ENCODE results near the gene ZMAT5. TPM values are rescaled to one million over a fixed set of nuclear protein-coding genes. Genes with fewer than 3 reads are reported as not detected.

The ZMAT5 gene
- total and polyA plus RNA-seq, 10 of the 15 experiments (the other 5 are each of a cell fraction or from before 2014, with no cell fraction given) = 2.3 to 43.0 (median 21.9) TPM

DNA sequence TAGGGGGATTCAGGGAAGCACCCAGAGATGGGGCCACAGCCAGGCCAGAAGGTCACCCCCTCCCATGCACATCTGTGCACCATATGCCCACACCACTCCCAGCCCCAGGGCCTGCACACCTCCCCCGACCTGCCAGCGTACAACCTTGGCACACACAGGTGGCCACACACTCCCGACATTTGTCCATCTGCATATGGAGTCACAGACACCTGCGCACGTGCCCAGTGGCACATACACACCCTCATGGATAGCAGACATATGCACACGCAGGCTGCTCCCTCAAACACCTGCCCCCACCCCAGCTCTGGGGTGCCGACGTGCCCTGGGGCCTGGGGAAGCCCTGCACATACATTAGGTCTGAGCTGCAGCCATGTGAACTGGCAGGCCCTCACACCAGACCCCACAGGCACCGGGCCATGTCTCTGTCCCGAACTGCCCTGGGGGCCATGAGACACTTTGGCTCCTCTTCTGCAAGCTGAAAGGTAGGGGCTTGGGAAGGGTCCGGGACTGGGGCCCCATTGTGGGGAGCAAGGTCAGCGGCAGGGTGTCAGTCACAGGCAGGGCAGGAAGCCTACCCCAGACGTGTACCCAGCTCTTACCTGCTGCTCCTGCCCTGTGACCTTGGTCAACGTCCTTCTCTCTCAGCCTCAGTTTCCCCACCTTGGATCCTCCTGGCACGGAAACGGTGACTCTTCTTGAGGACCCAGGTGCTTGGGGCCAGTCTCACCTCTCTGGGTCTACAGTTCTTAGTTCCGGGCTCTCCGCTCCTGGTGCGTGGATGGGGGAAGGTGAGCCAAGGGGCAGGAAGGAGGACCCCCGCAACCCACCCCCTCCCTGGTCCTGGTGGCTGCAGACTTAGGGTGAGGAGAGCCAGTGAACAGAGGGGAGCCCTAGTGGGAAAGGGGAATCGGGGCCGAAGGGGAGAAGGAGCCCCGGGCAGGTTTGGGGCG, 47.6 kb downstream of the ZMAT5 start:
- intact Hi-C loops (cut with micrococcal nuclease; ENCODE audit: unreplicated experiment) (no loop called here), in situ Hi-C loops (cut with MboI) (no loop called here)
- Histone ChIP-seq H3K4me1 (ENCODE audit: control insufficient read depth, insufficient read depth, low read length) (no peaks in the 10 kb centered on the region), H3K27me3 (replicated peaks in 1 of 2; ENCODE audit: control insufficient read depth in 2 of 2, insufficient read depth in 2 of 2, low read length in 1 of 2) (peaks cover 3 to 6% of the 10 kb centered on the region in 2 experiments; a peak in 2 of 4 replicates), H3K36me3 (ENCODE audit: control insufficient read depth in 2 of 2, insufficient read depth in 2 of 2, low read length in 1 of 2) (no peaks in the 10 kb centered on the region), H3K9ac (ENCODE audit: control insufficient read depth, insufficient read depth, low read length) (no peak overlapping the region), H3K27ac (ENCODE audit: control insufficient read depth, insufficient read depth) (no peak overlapping the region), H2AFZ (ENCODE audit: control insufficient read depth, low read depth, low read length) (no peak overlapping the region), H3K79me2 (ENCODE audit: control insufficient read depth, insufficient read depth, low read length) (no peaks in the 10 kb centered on the region), H3K4me3 (no peak overlapping the region), H4K20me1 (ENCODE audit: control insufficient read depth, insufficient read depth) (no peaks in the 10 kb centered on the region), H3K9me3 (replicated peaks; ENCODE audit: control insufficient read depth, insufficient read depth, low read length) (no peaks in the 10 kb centered on the region), H3K4me2 (ENCODE audit: control insufficient read depth, insufficient read depth) (no peak overlapping the region)
- no peak for FAIRE-seq
- no TSS peak for BruUV-seq (replicated peaks)
- WGBS (ENCODE audit: insufficient coverage, insufficient replicate concordance, low lambda C conversion rate, missing lambda C conversion rate) = 49% methylated on average over 20 of the region's 24 CpGs
- TF ChIP-seq NR2F1 (conservative IDR thresholded peaks at IDR 0.05) = no peak
- no peak for ATAC-seq
- ChIA-PET POLR2A (no interaction called here), RAD21 (ENCODE audit: unreplicated experiment) (no interaction called here), SMC1A (ENCODE audit: uncharacterized antibody, unreplicated experiment) (no interaction called here), CTCF (no interaction called here)
- no peak for DNase-seq (ENCODE audit: low read depth, low spot score)

DNA sequence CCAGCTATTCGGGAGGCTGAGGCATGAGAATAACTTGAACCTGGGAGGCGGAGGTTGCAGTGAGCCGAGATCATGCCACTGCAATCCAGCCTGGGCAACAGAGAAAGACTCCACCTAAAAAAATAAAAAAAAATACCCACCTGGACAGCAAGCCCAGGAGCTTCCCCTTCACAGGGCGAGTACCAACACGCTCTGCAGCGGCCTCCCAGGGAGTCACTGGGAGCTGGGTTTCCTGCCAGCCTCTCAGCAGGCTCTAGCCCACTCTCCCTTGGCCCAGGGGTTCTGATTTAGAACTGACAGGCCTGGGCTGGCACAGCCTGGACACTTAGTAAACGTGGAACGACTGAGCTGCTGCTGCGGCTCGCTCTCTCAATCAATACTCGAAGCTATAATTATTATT, 49.0 kb downstream of the ZMAT5 start:
- H3K9ac ChIP-seq (ENCODE audit: control insufficient read depth, insufficient read depth, low read length) = no peak overlapping the region
- RAD21 ChIA-PET (ENCODE audit: unreplicated experiment) = no interaction called here
- H3K4me2 ChIP-seq (ENCODE audit: control insufficient read depth, insufficient read depth) = no peak overlapping the region
- TF ChIP-seq BHLHE40 (IDR thresholded peaks at IDR 0.05; ENCODE audit: borderline replicate concordance in 1 of 2, low read depth in 2 of 2, low read length in 1 of 2) = no peak
- no peak for TF ChIP-seq CREM (IDR thresholded peaks at IDR 0.05; ENCODE audit: low read depth)
- TF ChIP-seq HCFC1 (IDR thresholded peaks at IDR 0.05; ENCODE audit: low read length) = no peak
- TF ChIP-seq RELA (IDR thresholded peaks at IDR 0.05; ENCODE audit: borderline replicate concordance, partially characterized antibody) = no peak
- no peak for TF ChIP-seq POU2F2 (IDR thresholded peaks at IDR 0.05; ENCODE audit: borderline replicate concordance, low read depth, low read length)
- TF ChIP-seq SMC3 (IDR thresholded peaks at IDR 0.05; ENCODE audit: borderline replicate concordance, low read length) = no peak
- no peak for TF ChIP-seq MEF2A (IDR thresholded peaks at IDR 0.05; ENCODE audit: insufficient read depth, low read depth, low read length)
- TF ChIP-seq, protein P1, sequence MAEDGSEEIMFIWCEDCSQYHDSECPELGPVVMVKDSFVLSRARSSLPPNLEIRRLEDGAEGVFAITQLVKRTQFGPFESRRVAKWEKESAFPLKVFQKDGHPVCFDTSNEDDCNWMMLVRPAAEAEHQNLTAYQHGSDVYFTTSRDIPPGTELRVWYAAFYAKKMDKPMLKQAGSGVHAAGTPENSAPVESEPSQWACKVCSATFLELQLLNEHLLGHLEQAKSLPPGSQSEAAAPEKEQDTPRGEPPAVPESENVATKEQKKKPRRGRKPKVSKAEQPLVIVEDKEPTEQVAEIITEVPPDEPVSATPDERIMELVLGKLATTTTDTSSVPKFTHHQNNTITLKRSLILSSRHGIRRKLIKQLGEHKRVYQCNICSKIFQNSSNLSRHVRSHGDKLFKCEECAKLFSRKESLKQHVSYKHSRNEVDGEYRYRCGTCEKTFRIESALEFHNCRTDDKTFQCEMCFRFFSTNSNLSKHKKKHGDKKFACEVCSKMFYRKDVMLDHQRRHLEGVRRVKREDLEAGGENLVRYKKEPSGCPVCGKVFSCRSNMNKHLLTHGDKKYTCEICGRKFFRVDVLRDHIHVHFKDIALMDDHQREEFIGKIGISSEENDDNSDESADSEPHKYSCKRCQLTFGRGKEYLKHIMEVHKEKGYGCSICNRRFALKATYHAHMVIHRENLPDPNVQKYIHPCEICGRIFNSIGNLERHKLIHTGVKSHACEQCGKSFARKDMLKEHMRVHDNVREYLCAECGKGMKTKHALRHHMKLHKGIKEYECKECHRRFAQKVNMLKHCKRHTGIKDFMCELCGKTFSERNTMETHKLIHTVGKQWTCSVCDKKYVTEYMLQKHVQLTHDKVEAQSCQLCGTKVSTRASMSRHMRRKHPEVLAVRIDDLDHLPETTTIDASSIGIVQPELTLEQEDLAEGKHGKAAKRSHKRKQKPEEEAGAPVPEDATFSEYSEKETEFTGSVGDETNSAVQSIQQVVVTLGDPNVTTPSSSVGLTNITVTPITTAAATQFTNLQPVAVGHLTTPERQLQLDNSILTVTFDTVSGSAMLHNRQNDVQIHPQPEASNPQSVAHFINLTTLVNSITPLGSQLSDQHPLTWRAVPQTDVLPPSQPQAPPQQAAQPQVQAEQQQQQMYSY (CRISPR knock-in tag; IDR thresholded peaks at IDR 0.05) = no peak
- TF ChIP-seq MTA3 (IDR thresholded peaks at IDR 0.05; ENCODE audit: borderline replicate concordance, low read length) = no peak
- TF ChIP-seq TBL1XR1 (IDR thresholded peaks at IDR 0.05; ENCODE audit: low read depth, low read length) = no peak
- TF ChIP-seq NR2F1 (conservative IDR thresholded peaks at IDR 0.05) = no peak
- TF ChIP-seq NFXL1 (IDR thresholded peaks at IDR 0.05; ENCODE audit: borderline replicate concordance) = no peak
- TF ChIP-seq ZNF207 (IDR thresholded peaks at IDR 0.05; ENCODE audit: borderline replicate concordance) = no peak
- POLR2A ChIA-PET = no interaction called here
- H2AFZ ChIP-seq (ENCODE audit: control insufficient read depth, low read depth, low read length) = no peak overlapping the region
- no peak overlapping the region for H3K27ac ChIP-seq (ENCODE audit: control insufficient read depth, insufficient read depth)
- CTCF ChIA-PET = interaction anchor here (0.6 to 1.1 kb wide), 2 partner anchors 288 to 370 kb away, joined by 3 to 4 read pairs; no protein-coding TSS in a partner anchor
- no peaks in the 10 kb centered on the region for H3K36me3 ChIP-seq (ENCODE audit: control insufficient read depth in 2 of 2, insufficient read depth in 2 of 2, low read length in 1 of 2)
- no peaks in the 10 kb centered on the region for H4K20me1 ChIP-seq (ENCODE audit: control insufficient read depth, insufficient read depth)
- no TSS peak for BruUV-seq (replicated peaks)
- no peaks in the 10 kb centered on the region for H3K79me2 ChIP-seq (ENCODE audit: control insufficient read depth, insufficient read depth, low read length)
- no peaks in the 10 kb centered on the region for H3K4me1 ChIP-seq (ENCODE audit: control insufficient read depth, insufficient read depth, low read length)
- SMC1A ChIA-PET (ENCODE audit: uncharacterized antibody, unreplicated experiment) = interaction anchor here (1.2 kb wide), 1 partner anchor 287 kb away, joined by 3 read pairs; no protein-coding TSS in a partner anchor
- in situ Hi-C loops (cut with MboI) (no loop called here), intact Hi-C loops (cut with micrococcal nuclease; ENCODE audit: unreplicated experiment) (no loop called here)
- ATAC-seq (no peak), DNase-seq (ENCODE audit: low read depth, low spot score) (no peak), FAIRE-seq (no peak)
- no peak overlapping the region for H3K4me3 ChIP-seq
- 41% methylated on average over 11 of the region's 11 CpGs for WGBS (ENCODE audit: insufficient coverage, insufficient replicate concordance, low lambda C conversion rate, missing lambda C conversion rate)
- no peaks in the 10 kb centered on the region for H3K9me3 ChIP-seq (replicated peaks; ENCODE audit: control insufficient read depth, insufficient read depth, low read length)
- peaks cover 3 to 6% of the 10 kb centered on the region in 2 experiments; a peak in 2 of 4 replicates for H3K27me3 ChIP-seq (replicated peaks in 1 of 2; ENCODE audit: control insufficient read depth in 2 of 2, insufficient read depth in 2 of 2, low read length in 1 of 2)

Data from GM12878 (cell line).